GM23248 (cell line): Measurements from ENCODE around the gene SEMA6B. TPM values are rescaled to one million over a fixed set of nuclear protein-coding genes. Genes with fewer than 3 reads are reported as not detected.

Experiments used
- DNase-seq: peaks from one replicate; pipeline ENCODE4 v3.0.0-alpha.2; 2015
- H2AFZ ChIP-seq: fragments of 200-600 bp; sonication (generic); 2 replicates; pipeline ENCODE4 v1.6.1; 2016; ENCODE audit warnings: antibody characterized with exemption
- H3F3A ChIP-seq: fragments of 200-600 bp; sonication (generic); 2 replicates; pipeline ENCODE4 v1.6.1; 2016; ENCODE audit warnings: mild to moderate bottlenecking, antibody characterized with exemption, mixed run types; ENCODE audit not compliant: insufficient read depth
- H3K27ac ChIP-seq: fragments of 200-600 bp; sonication (generic); 2 replicates; pipeline ENCODE4 v1.5.1; 2016; ENCODE audit warnings: mild to moderate bottlenecking
- H3K27me3 ChIP-seq: fragments of 200-600 bp; sonication (generic); replicated peaks from 2 replicates; pipeline ENCODE4 v1.6.1; 2016; ENCODE audit warnings: mild to moderate bottlenecking; ENCODE audit not compliant: insufficient read depth
- H3K36me3 ChIP-seq: fragments of 200-600 bp; sonication (generic); 2 replicates; pipeline ENCODE4 v1.6.1; 2016; ENCODE audit warnings: low read depth, mild to moderate bottlenecking
- H3K4me1 ChIP-seq: fragments of 200-600 bp; sonication (generic); 2 replicates; pipeline ENCODE4 v1.6.1; 2016; ENCODE audit warnings: mild to moderate bottlenecking; ENCODE audit not compliant: insufficient read depth
- H3K4me2 ChIP-seq: fragments of 200-600 bp; sonication (generic); one replicate; pipeline ENCODE4 v1.6.1; 2016; ENCODE audit warnings: mild to moderate bottlenecking; ENCODE audit not compliant: unreplicated experiment
- H3K4me3 ChIP-seq: fragments of 200-600 bp; sonication (generic); 2 replicates; pipeline ENCODE4 v1.5.1; 2016; ENCODE audit warnings: mild to moderate bottlenecking
- H3K79me2 ChIP-seq: fragments of 200-600 bp; sonication (generic); 2 replicates; pipeline ENCODE4 v1.6.1; 2016; ENCODE audit warnings: mild to moderate bottlenecking; ENCODE audit not compliant: insufficient read depth
- H3K9ac ChIP-seq: fragments of 200-600 bp; sonication (generic); 2 replicates; pipeline ENCODE4 v1.6.1; 2016; ENCODE audit warnings: mild to moderate bottlenecking
- H3K9me2 ChIP-seq: fragments of 200-600 bp; sonication (generic); 2 replicates; pipeline ENCODE4 v1.6.1; 2016; ENCODE audit warnings: mixed run types, mild to moderate bottlenecking, moderate library complexity; ENCODE audit not compliant: insufficient read depth
- H3K9me3 ChIP-seq: fragments of 200-600 bp; sonication (generic); one replicate; pipeline ENCODE4 v1.6.1; 2017; ENCODE audit warnings: low read depth
- H4K20me1 ChIP-seq: fragments of 200-600 bp; sonication (generic); 2 replicates; pipeline ENCODE4 v1.6.0; 2016; ENCODE audit not compliant: insufficient read depth
- EZH2 ChIP-seq: fragments of 200-600 bp; sonication (generic); IDR thresholded peaks from 2 replicates; pipeline ENCODE4 v1.6.1; 2018; ENCODE audit warnings: antibody characterized with exemption, mild to moderate bottlenecking; ENCODE audit not compliant: insufficient read depth, poor library complexity, severe bottlenecking
- EZH2phosphoT487 ChIP-seq: fragments of 200-600 bp; sonication (generic); IDR thresholded peaks from 2 replicates; pipeline ENCODE4 v1.6.1; 2018; ENCODE audit warnings: antibody characterized with exemption, moderate library complexity, mild to moderate bottlenecking, low read depth; ENCODE audit not compliant: insufficient read depth
- WGBS, 2 experiments: methylation state at CpG; one replicate each; pipeline ENCODE4 v1.1.6; 2015 to 2017; ENCODE audit warnings: low lambda C conversion rate in 2 of 2, low coverage in 1 of 2; ENCODE audit errors: missing lambda C conversion rate in 2 of 2; 5-methylcytosine and 5-hydroxymethylcytosine counted together
- in situ Hi-C: fragments of 300-500 bp; cut with MboI; formaldehyde crosslinking; loops from 2 replicates; pipeline ENCODE4 v1.15.0; 2020
- polyA plus RNA-seq: library from polyadenylated mRNA; unstranded; fragments of >200 nt; fragmentation: Nextera tagmentation; extraction: Ambion mirVana; gene quantifications from 2 replicates; pipeline ENCODE4 v1.2.1, GENCODE V29; 2016
- total RNA-seq: library from RNA; depleted of rRNA; stranded (reverse); fragments of >200 nt; shearing (Covaris generic); gene quantifications from 2 replicates; pipeline ENCODE4 v1.2.3, GENCODE V29; 2014

Gene SEMA6B
- total and polyA plus RNA-seq, 2 experiments from 2014 or later: not detected

DNA sequence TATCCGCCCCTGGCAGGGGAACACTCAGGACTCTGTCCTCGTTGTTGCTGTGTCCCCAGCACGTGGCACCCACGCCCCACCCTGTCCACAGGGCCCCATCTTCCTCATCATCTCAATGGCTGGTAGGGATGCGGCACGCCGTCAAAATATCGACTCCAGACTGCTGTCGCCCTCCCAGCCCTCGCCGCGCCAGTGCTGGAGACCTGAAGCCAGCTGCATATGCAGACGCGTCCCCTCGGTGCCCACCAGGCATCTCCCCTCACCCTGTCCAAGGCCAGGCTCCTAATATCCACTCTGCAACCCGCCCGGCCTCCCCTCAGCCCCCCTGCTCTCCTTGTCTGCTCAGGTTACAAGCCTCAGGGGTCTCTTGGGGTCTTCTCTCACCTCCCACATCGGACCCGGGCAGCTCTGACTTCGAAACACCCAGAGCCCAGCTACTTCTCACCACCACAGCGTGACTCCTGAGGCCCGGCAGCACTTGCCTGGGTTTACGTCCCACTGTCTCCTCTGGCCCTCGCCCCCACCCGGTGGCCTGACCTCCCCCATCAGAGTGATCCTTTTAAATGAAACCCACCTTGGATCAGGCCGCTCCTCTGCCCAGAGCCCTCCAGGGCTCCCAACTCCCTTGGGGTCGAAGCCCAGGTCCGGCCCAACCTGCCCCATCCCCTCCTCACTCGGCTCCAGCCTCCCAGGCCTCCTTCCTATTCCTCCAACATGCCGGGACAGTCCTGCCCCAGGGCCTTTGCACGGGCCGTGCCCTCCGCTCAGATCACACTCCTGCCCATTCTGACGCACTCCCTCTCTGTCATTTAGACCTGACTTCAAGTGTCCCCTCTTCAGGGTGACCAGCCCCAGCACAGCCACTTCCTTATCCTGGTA, 53.7 kb downstream of the SEMA6B start:
- Histone ChIP-seq H3K4me3 (no peak overlapping the region), H3K27ac (no peak overlapping the region), H3K27me3 (no peaks in the 10 kb centered on the region), H3K36me3 (no peaks in the 10 kb centered on the region; the same call in 1 of the 2 replicates), H3K9me3 (no peaks in the 10 kb centered on the region), H3K4me2 (no peak overlapping the region), H3K9me2 (no peaks in the 10 kb centered on the region), H4K20me1 (no peaks in the 10 kb centered on the region), H3K4me1 (peaks cover 8% of the 10 kb centered on the region; the same call in 1 of the 2 replicates), H3K9ac (no peak overlapping the region), H3F3A (no peaks in the 10 kb centered on the region), H3K79me2 (no peaks in the 10 kb centered on the region), H2AFZ (no peak overlapping the region)
- in situ Hi-C loops: no loop called here
- DNase-seq: no peak
- TF ChIP-seq EZH2phosphoT487 (no peak), EZH2 (no peak)
- WGBS, 2 experiments: 91 to 94% methylated on average over 26 to 34 of the region's 34 CpGs

- no peak overlapping the region for H2AFZ ChIP-seq
- H3K4me3 ChIP-seq: no peak overlapping the region
- no peaks in the 10 kb centered on the region; the same call in 1 of the 2 replicates for H3K36me3 ChIP-seq
- H3K27me3 ChIP-seq: no peaks in the 10 kb centered on the region
- H4K20me1 ChIP-seq: no peaks in the 10 kb centered on the region
- H3K27ac ChIP-seq: no peak overlapping the region
- 80 to 85% methylated on average over 14 to 15 of the region's 15 CpGs for WGBS, 2 experiments
- in situ Hi-C loops: no loop called here
- H3K4me1 ChIP-seq: peaks cover 8% of the 10 kb centered on the region; the same call in 1 of the 2 replicates
- DNase-seq: no peak
- TF ChIP-seq EZH2phosphoT487 (no peak), EZH2 (no peak)
- H3K9ac ChIP-seq: no peak overlapping the region
- H3K4me2 ChIP-seq: no peak overlapping the region
- no peaks in the 10 kb centered on the region for H3F3A ChIP-seq
- H3K79me2 ChIP-seq: no peaks in the 10 kb centered on the region
- H3K9me3 ChIP-seq: no peaks in the 10 kb centered on the region
- no peaks in the 10 kb centered on the region for H3K9me2 ChIP-seq
Observed at GRCh38 chr19:4504891-4505569, 54.5 kb downstream of the SEMA6B start.

- Histone ChIP-seq H3K36me3 (no peaks in the 10 kb centered on the region; the same call in 1 of the 2 replicates), H3K4me1 (peaks cover 8% of the 10 kb centered on the region; the same call in 1 of the 2 replicates), H3F3A (no peaks in the 10 kb centered on the region), H4K20me1 (no peaks in the 10 kb centered on the region), H3K9me2 (no peaks in the 10 kb centered on the region), H3K79me2 (no peaks in the 10 kb centered on the region), H2AFZ (no peak overlapping the region), H3K9ac (no peak overlapping the region), H3K4me2 (no peak overlapping the region), H3K27ac (no peak overlapping the region), H3K27me3 (no peaks in the 10 kb centered on the region), H3K4me3 (no peak overlapping the region), H3K9me3 (no peaks in the 10 kb centered on the region)
- DNase-seq: no peak
- no peak for TF ChIP-seq EZH2
- no peak for TF ChIP-seq EZH2phosphoT487
- 89 to 91% methylated on average over 22 to 23 of the region's 23 CpGs for WGBS, 2 experiments
- in situ Hi-C loops: no loop called here
Observed at GRCh38 chr19:4504297-4504701, 55.2 kb downstream of the SEMA6B start.

DNA sequence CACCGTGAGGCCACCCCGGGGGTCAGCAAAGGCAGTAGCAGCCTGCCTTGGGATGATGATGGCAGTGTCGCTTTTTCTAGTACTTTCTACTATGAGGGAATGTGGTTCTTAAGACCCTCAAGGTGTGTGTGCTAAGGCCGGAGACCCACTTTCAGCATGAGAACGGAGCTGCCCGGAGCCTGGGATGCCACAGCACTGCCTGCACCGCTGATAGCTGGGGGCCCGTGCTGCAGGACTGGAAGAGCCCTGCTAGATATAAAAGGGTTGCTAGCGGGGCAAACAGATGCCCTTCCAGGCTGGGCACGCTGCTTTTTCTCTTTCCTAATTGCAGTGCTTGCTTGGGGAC, 55.7 kb downstream of the SEMA6B start:
- Histone ChIP-seq H3K9ac (no peak overlapping the region), H2AFZ (no peak overlapping the region), H3K79me2 (no peaks in the 10 kb centered on the region), H3F3A (no peaks in the 10 kb centered on the region), H3K9me3 (no peaks in the 10 kb centered on the region), H3K27ac (no peak overlapping the region), H3K4me1 (peaks cover 8% of the 10 kb centered on the region; the same call in 1 of the 2 replicates), H4K20me1 (no peaks in the 10 kb centered on the region), H3K4me2 (no peak overlapping the region), H3K4me3 (no peak overlapping the region), H3K36me3 (no peaks in the 10 kb centered on the region; the same call in 1 of the 2 replicates), H3K9me2 (no peaks in the 10 kb centered on the region), H3K27me3 (no peaks in the 10 kb centered on the region)
- in situ Hi-C loops: no loop called here
- DNase-seq: no peak
- 93 to 98% methylated on average over 9 to 10 of the region's 10 CpGs for WGBS, 2 experiments
- TF ChIP-seq EZH2phosphoT487 (no peak), EZH2 (no peak)
